K562 (cell line): Measurements from ENCODE around the gene GFOD1. TPM values are rescaled to one million over a fixed set of nuclear protein-coding genes. Genes with fewer than 3 reads are reported as not detected.

Experiments
- ATAC-seq: fragments of 200-7000 bp; cut with Tn5 transposase; 3 replicates; pipeline ENCODE4 v1.9.1; 2020; ENCODE audit warnings: moderate library complexity
- BruUV-seq: library from RNA; stranded (reverse); fragments of 400-500 nt; replicated peaks from 2 replicates; lab custom pipeline; 2021; lab: Mats Ljungman, UMichigan
- CTCF ChIA-PET: fragments of 300-600 bp; formaldehyde crosslinking; extraction: SDS; loops from one replicate; lab custom pipeline; 2021; ENCODE audit warnings: low intra/inter-chr PET ratio; lab: Yijun Ruan, JAX
- POLR2A ChIA-PET: fragments of 300-600, 350-650 bp; sonication (Branson Sonifier 250); formaldehyde crosslinking; extraction: SDS; loops from one replicate; lab custom pipeline; 2021; ENCODE audit warnings: antibody characterized with exemption, inconsistent platforms; lab: Yijun Ruan, JAX
- DNase-seq, 4 experiments: peaks; one replicate each; pipeline versions ENCODE4 v3.0.0 to v3.0.0-alpha.2; 2011 to 2018; ENCODE audit warnings: low spot score in 3 of 4, mixed read lengths in 3 of 4; ENCODE audit errors: extremely low read depth in 1 of 4
- FAIRE-seq: peaks from 2 replicates; lab custom pipeline; 2011; peaks lifted over from hg19 to GRCh38; lab: Jason Lieb, UNC
- H2AFZ ChIP-seq: 2 replicates; pipeline ENCODE4 v1.6.0; 2011; ENCODE audit warnings: low read depth, low read length, control low read depth, inconsistent platforms
- H3K27ac ChIP-seq: fragments of 200-600 bp; 3 replicates; pipeline ENCODE4 v1.8.0; 2011; ENCODE audit warnings: low read depth, mild to moderate bottlenecking, control low read depth, inconsistent platforms, low read length, moderate library complexity, mixed read lengths; ENCODE audit errors: extremely low read depth
- H3K27me3 ChIP-seq, 2 experiments: fragments of 300-600 bp in 1 of 2; 2 replicates in 1 of 2; 3 replicates in 1 of 2; pipeline versions ENCODE4 v1.6.0 to v1.8.0; 2011; ENCODE audit warnings: inconsistent platforms in 2 of 2, low read length in 2 of 2, mild to moderate bottlenecking in 1 of 2, mixed read lengths in 1 of 2, moderate library complexity in 1 of 2; ENCODE audit not compliant: control insufficient read depth in 2 of 2, insufficient read depth in 2 of 2
- H3K36me3 ChIP-seq: fragments of 300-600 bp; 3 replicates; pipeline ENCODE4 v1.8.0; 2011; ENCODE audit warnings: mild to moderate bottlenecking, low read length, inconsistent platforms; ENCODE audit not compliant: control insufficient read depth, insufficient read depth
- H3K4me1 ChIP-seq, 2 experiments: fragments of 200-600 bp in 1 of 2; replicated peaks in 1 of 2; 2 replicates in 1 of 2; 3 replicates in 1 of 2; pipeline versions ENCODE4 v1.5.1 to v1.8.0; 2011; ENCODE audit warnings: inconsistent platforms in 2 of 2, low read length in 2 of 2, mild to moderate bottlenecking in 1 of 2, mixed read lengths in 1 of 2, moderate library complexity in 1 of 2; ENCODE audit not compliant: control insufficient read depth in 2 of 2, insufficient read depth in 2 of 2
- H3K4me2 ChIP-seq: 2 replicates; pipeline ENCODE4 v1.6.1; 2011; ENCODE audit warnings: low read length, control low read depth, inconsistent platforms, mixed read lengths; ENCODE audit not compliant: insufficient read depth
- H3K4me3 ChIP-seq: fragments of 200-600 bp; sonication (generic), shearing (Covaris generic); 2 replicates; pipeline ENCODE4 v1.5.1; 2016; ENCODE audit warnings: control low read depth, inconsistent platforms
- H3K79me2 ChIP-seq: fragments of 200-600 bp; 3 replicates; pipeline ENCODE4 v1.8.0; 2011; ENCODE audit warnings: low read length, inconsistent platforms; ENCODE audit not compliant: control insufficient read depth, insufficient read depth
- H3K9ac ChIP-seq, 2 experiments: 2 replicates each; pipeline versions ENCODE4 v1.6.0 to v1.6.1; 2011; ENCODE audit warnings: low read depth in 2 of 2, low read length in 2 of 2, control low read depth in 1 of 2, inconsistent platforms in 1 of 2, mild to moderate bottlenecking in 1 of 2, mixed read lengths in 1 of 2; ENCODE audit not compliant: insufficient read depth in 1 of 2
- H3K9me1 ChIP-seq: one replicate; pipeline ENCODE4 v1.6.0; 2011; ENCODE audit warnings: inconsistent platforms, mild to moderate bottlenecking, low read length, moderate library complexity; ENCODE audit not compliant: control insufficient read depth, insufficient read depth
- H3K9me3 ChIP-seq: replicated peaks from 2 replicates; pipeline ENCODE4 v1.5.1; 2011; ENCODE audit warnings: low read depth, low read length, inconsistent platforms; ENCODE audit not compliant: control insufficient read depth, insufficient read depth
- H4K20me1 ChIP-seq: replicated peaks from 2 replicates; pipeline ENCODE4 v1.6.1; 2011; ENCODE audit warnings: low read length, inconsistent platforms, mixed read lengths; ENCODE audit not compliant: control insufficient read depth, insufficient read depth
- ASH1L ChIP-seq: fragments of 450-650 bp; IDR thresholded peaks from 2 replicates; pipeline ENCODE4 v1.6.1; 2018; ENCODE audit warnings: borderline replicate concordance, mild to moderate bottlenecking, low read depth; ENCODE audit not compliant: partially characterized antibody
- CEBPG ChIP-seq, 3 experiments: fragments of 200-800 bp in 1 of 3; sonication (Bioruptor generic) in 1 of 3; sonication (generic) in 1 of 3; formaldehyde crosslinking in 1 of 3; IDR thresholded peaks in 2 of 3; conservative IDR thresholded peaks in 1 of 3; 2 replicates each; pipeline versions ENCODE4 v1.6.1 to v1.8.0; 2016 to 2022; ENCODE audit warnings: missing compliant biosample characterization in 2 of 3, missing genetic modification characterization in 2 of 3, mild to moderate bottlenecking in 1 of 3, missing genetic modification reagents in 1 of 3
- CTCFL ChIP-seq: IDR thresholded peaks from 2 replicates; pipeline ENCODE4 v1.6.1; 2011; ENCODE audit warnings: borderline replicate concordance, low read depth, mild to moderate bottlenecking, moderate library complexity, low read length; ENCODE audit not compliant: insufficient read depth, poor library complexity, severe bottlenecking
- DEAF1 ChIP-seq: fragments of 450-650 bp; formaldehyde crosslinking; IDR thresholded peaks from 2 replicates; pipeline ENCODE4 v1.4.0; 2020; ENCODE audit warnings: mild to moderate bottlenecking, moderate library complexity
- JUND ChIP-seq, 2 experiments: IDR thresholded peaks; 2 replicates in 1 of 2; 3 replicates in 1 of 2; pipeline ENCODE4 v1.6.1; 2011; ENCODE audit warnings: borderline replicate concordance in 2 of 2, low read depth in 2 of 2, low read length in 2 of 2, improper control_type of control experiment in 1 of 2, missing biosample characterization in 1 of 2, missing genetic modification characterization in 1 of 2, missing genetic modification reagents in 1 of 2
- MED1 ChIP-seq: sonication (generic); formaldehyde crosslinking; IDR thresholded peaks from 2 replicates; pipeline ENCODE4 v1.8.1; 2023; ENCODE audit warnings: missing genetic modification reagents, borderline replicate concordance
- POLR2B ChIP-seq: fragments of 450-650 bp; IDR thresholded peaks from 2 replicates; pipeline ENCODE4 v1.6.1; 2018; ENCODE audit warnings: low read depth; ENCODE audit not compliant: partially characterized antibody
- RFX1 ChIP-seq: fragments of 450-650 bp; IDR thresholded peaks from 2 replicates; pipeline ENCODE4 v1.6.1; 2016; ENCODE audit warnings: mild to moderate bottlenecking, moderate library complexity
- TCF7L2 ChIP-seq: fragments of 150-350 bp; IDR thresholded peaks from 2 replicates; pipeline ENCODE4 v1.6.1; 2016; ENCODE audit warnings: low read depth, mild to moderate bottlenecking, low read length, moderate library complexity
- WGBS: fragments of 100-300 bp; shearing (Covaris generic); methylation state at CpG from one replicate; pipeline ENCODE4 v1.1.6; 2016; ENCODE audit warnings: low coverage, mixed read lengths; ENCODE audit not compliant: insufficient coverage; ENCODE audit errors: missing lambda C conversion rate; 5-methylcytosine and 5-hydroxymethylcytosine counted together
- in situ Hi-C: fragments of 300-500 bp; cut with MboI; formaldehyde crosslinking; loops from 4 replicates; pipeline ENCODE4 v1.15.0; 2018; ENCODE audit warnings: inconsistent platforms, mixed read lengths
- intact Hi-C: fragments of 100-400 bp; cut with micrococcal nuclease; formaldehyde crosslinking; loops from 2 replicates; pipeline ENCODE4 v1.14.2; 2022
- polyA plus RNA-seq, 8 experiments: library from polyadenylated mRNA; depleted of rRNA in 4 of 8; stranded (reverse) in 5 of 8; unstranded in 3 of 8; fragments of >200 nt; fragmentation: Nextera tagmentation in 2 of 8; fragmentation: Illumina TruSeq in 1 of 8; extraction: Ambion mirVana in 2 of 8; extraction: Trizol in 1 of 8; gene quantifications; 2 replicates each; pipeline versions ENCODE4 v1.2.1 to v1.2.3, GENCODE V29; 2011 to 2014; ENCODE audit warnings: inconsistent platforms in 1 of 8, missing spikeins in 1 of 8
- total RNA-seq, 7 experiments: library from RNA; depleted of rRNA in 6 of 7; stranded (reverse); fragments of >200 nt in 6 of 7; fragmentation: Illumina TruSeq in 2 of 7; extraction: Trizol in 2 of 7; gene quantifications; 2 replicates each; pipeline versions ENCODE4 v1.2.1 to v1.2.3, GENCODE V29; 2011 to 2021; ENCODE audit warnings: low replicate concordance in 1 of 7

The GFOD1 gene
- total and polyA plus RNA-seq, 9 of the 15 experiments (the other 6 are each of a cell fraction or from before 2014, with no cell fraction given): 3.8 to 12.0 (median 8.2) TPM

GRCh38 chr6:13491538-13491937, 4.1 kb upstream of the GFOD1 start:
- intact Hi-C loops: no loop called here
- CTCF ChIA-PET: no interaction called here

More at GRCh38 chr6:13491538-13491937, 4.1 kb upstream of the GFOD1 start:
- no peak for DNase-seq
- H3K9me3 ChIP-seq: no peaks in the 10 kb centered on the region
- no TSS peak for BruUV-seq
- POLR2A ChIA-PET: no interaction called here
- TF ChIP-seq MED1 (no peak), RFX1 (no peak), CTCFL (no peak), POLR2B (no peak), CEBPG (CRISPR knock-in tag; IDR thresholded peaks at IDR 0.05) (0 out of 2 replicates have a peak, but pooled peaks have one; percentile 15), CEBPG (tag; conservative IDR thresholded peaks at IDR 0.05 in 1 of 2, IDR thresholded peaks at IDR 0.05 in 1 of 2) (no peak), ASH1L (no peak), TCF7L2 (no peak), JUND (IDR thresholded peaks at IDR 0.05; ENCODE audit: borderline replicate concordance, low read depth, low read length) (no peak), JUND (tag; IDR thresholded peaks at IDR 0.05; ENCODE audit: borderline replicate concordance, low read depth, low read length) (no peak), DEAF1 (CRISPR knock-in tag) (no peak)
- TF ChIP-seq, all 486 proteins: peak for 1
- no peak for FAIRE-seq
- Histone ChIP-seq H3K4me1 (peaks cover 0 to 20% of the 10 kb centered on the region in 2 experiments; a peak in 3 of 5 replicates), H3K27ac (no peak overlapping the region), H3K4me3 (no peak overlapping the region), H3K4me2 (no peak overlapping the region), H3K36me3 (no peaks in the 10 kb centered on the region), H3K9me1 (no peaks in the 10 kb centered on the region), H3K9ac (no peak overlapping the region), H3K79me2 (no peaks in the 10 kb centered on the region; the same call in 2 of the 3 replicates), H4K20me1 (no peaks in the 10 kb centered on the region), H3K27me3 (peaks cover 0 to 6% of the 10 kb centered on the region in 2 experiments; a peak in 1 of 5 replicates), H2AFZ (0 out of 2 replicates have a peak overlapping the region, but pooled peaks have one; percentile 6)
- in situ Hi-C loops: no loop called here
- 11% methylated on average over 3 of the region's 3 CpGs for WGBS
- no peak for ATAC-seq
